Measurements from ENCODE around the gene NBR1.
"Not testable (repeated sequence)": the region's sequence is repeated elsewhere in the genome, so short reads cannot be mapped to it uniquely, and the experiment has no call there.

DNA sequence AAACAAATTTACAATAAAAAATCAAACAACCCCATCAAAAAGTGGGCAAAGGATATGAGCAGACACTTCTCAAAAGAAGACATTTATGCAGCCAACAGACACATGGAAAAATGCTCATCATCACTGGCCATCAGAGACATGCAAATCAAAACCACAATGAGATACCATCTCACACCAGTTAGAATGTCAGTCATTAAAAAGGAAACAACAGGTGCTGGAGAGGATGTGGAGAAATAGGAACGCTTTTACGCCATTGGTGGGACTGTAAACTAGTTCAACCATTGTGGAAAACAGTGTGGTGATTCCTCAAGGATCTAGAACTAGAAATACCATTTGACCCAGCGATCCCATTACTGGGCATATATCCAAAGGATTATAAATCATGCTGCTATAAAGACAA, 34.4 kb upstream of the NBR1 start:
- not testable (repeated sequence) for TF ChIP-seq POLR2AphosphoS5 (IDR thresholded peaks at IDR 0.05; ENCODE audit: insufficient read depth in 1 of 2, low read depth in 1 of 2)
- TF ChIP-seq, protein P1, sequence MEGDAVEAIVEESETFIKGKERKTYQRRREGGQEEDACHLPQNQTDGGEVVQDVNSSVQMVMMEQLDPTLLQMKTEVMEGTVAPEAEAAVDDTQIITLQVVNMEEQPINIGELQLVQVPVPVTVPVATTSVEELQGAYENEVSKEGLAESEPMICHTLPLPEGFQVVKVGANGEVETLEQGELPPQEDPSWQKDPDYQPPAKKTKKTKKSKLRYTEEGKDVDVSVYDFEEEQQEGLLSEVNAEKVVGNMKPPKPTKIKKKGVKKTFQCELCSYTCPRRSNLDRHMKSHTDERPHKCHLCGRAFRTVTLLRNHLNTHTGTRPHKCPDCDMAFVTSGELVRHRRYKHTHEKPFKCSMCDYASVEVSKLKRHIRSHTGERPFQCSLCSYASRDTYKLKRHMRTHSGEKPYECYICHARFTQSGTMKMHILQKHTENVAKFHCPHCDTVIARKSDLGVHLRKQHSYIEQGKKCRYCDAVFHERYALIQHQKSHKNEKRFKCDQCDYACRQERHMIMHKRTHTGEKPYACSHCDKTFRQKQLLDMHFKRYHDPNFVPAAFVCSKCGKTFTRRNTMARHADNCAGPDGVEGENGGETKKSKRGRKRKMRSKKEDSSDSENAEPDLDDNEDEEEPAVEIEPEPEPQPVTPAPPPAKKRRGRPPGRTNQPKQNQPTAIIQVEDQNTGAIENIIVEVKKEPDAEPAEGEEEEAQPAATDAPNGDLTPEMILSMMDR (IDR thresholded peaks at IDR 0.05): not testable (repeated sequence)

Data from vagina (tissue), 2 donors.